Activated naive CD4-positive, alpha-beta T cell treated with anti-CD3 and anti-CD28 coated beads for 36 hours (primary cell): ENCODE measurements around the gene FTCD. TPM values are rescaled to one million over a fixed set of nuclear protein-coding genes. Genes with fewer than 3 reads are reported as not detected.

Experiments
- total RNA-seq, 2 experiments: library from RNA; stranded (reverse); gene quantifications; one replicate each; pipeline ENCODE4 v1.2.3, GENCODE V29; 2021

The FTCD gene
- total RNA-seq, 2 experiments from 2014 or later, result not detected

Other genes starting within 250 kb of the FTCD start
- 1 to 10 TPM in 1 of 2 experiments, under 1 TPM in 1; 0.74 to 1.6 TPM for gene COL6A1, start 173.8 kb downstream of the FTCD start, total RNA-seq
- 1 to 10 TPM; 6.7 to 8.4 TPM for gene COL6A2, start 57.5 kb downstream of the FTCD start, total RNA-seq
- gene SPATC1L, start 28.9 kb upstream of the FTCD start, total RNA-seq, result 1 to 10 TPM; 8.0 to 9.8 TPM
- gene LSS, start 73.2 kb upstream of the FTCD start, total RNA-seq, result 10 to 100 TPM in 1 of 2 experiments, 1 to 10 TPM in 1; 9.6 to 12.6 TPM
- gene MCM3AP, start 130.0 kb upstream of the FTCD start, total RNA-seq, result 10 to 100 TPM; 86.7 to 89.8 TPM
- gene YBEY, start 130.8 kb upstream of the FTCD start, total RNA-seq, result 10 to 100 TPM in 1 of 2 experiments, 1 to 10 TPM in 1; 9.9 to 11.0 TPM
- 10 to 100 TPM; 23.9 to 24.2 TPM for gene C21orf58, start 168.3 kb upstream of the FTCD start, total RNA-seq
- gene PCNT, start 168.6 kb upstream of the FTCD start, total RNA-seq, result 10 to 100 TPM; 42.1 to 42.7 TPM